HCT116 (cell line): ENCODE results near the gene CNPPD1. TPM values are rescaled to one million over a fixed set of nuclear protein-coding genes. Genes with fewer than 3 reads are reported as not detected.

Source experiments
- ATAC-seq: fragments of 200-7000 bp; cut with Tn5 transposase; 2 replicates; pipeline ENCODE4 v1.9.1; 2020; ENCODE audit warnings: mild to moderate bottlenecking, moderate library complexity
- BruUV-seq: library from RNA; stranded (reverse); fragments of 400-500 nt; replicated peaks from 2 replicates; lab custom pipeline; 2021; lab: Mats Ljungman, UMichigan
- CTCF ChIA-PET: fragments of 300-600 bp; sonication (Branson Sonifier 250); formaldehyde crosslinking; loops from one replicate; lab custom pipeline; 2021; ENCODE audit warnings: antibody characterized with exemption; lab: Charles Lee
- POLR2A ChIA-PET: fragments of 300-600, 350-600 bp; sonication (Branson Sonifier 250); formaldehyde crosslinking; loops from one replicate; lab custom pipeline; 2021; ENCODE audit warnings: antibody characterized with exemption; lab: Charles Lee
- RAD21 ChIA-PET, 2 experiments: fragments of 300-600 bp; sonication (Branson Sonifier 250); formaldehyde crosslinking; loops; one replicate each; lab custom pipeline; 2023; ENCODE audit warnings: low total read pairs in 2 of 2; ENCODE audit not compliant: uncharacterized antibody in 2 of 2, unreplicated experiment in 2 of 2, low non-redundant PET in 1 of 2; lab: Charles Lee
- DNase-seq: peaks from one replicate; pipeline ENCODE4 v3.0.0-alpha.2; 2010; ENCODE audit warnings: low read depth, low spot score
- H2AFZ ChIP-seq: fragments of 200-600 bp; shearing (Covaris generic), sonication (generic); 2 replicates; pipeline ENCODE4 v1.6.1; 2017; ENCODE audit warnings: low read depth, mixed run types, mixed read lengths, antibody characterized with exemption, low read length; ENCODE audit not compliant: poor library complexity, severe bottlenecking
- H3K27ac ChIP-seq: 2 replicates; pipeline ENCODE4 v1.5.1; 2012; ENCODE audit warnings: low read depth, low read length
- H3K27me3 ChIP-seq: fragments of 200-600 bp; sonication (generic); 2 replicates; pipeline ENCODE4 v1.6.1; 2016; ENCODE audit warnings: mixed run types, low read length, mixed read lengths; ENCODE audit not compliant: insufficient read depth
- H3K36me3 ChIP-seq, 2 experiments: fragments of 200-500 bp in 1 of 2; fragments of 200-600 bp in 1 of 2; sonication (Bioruptor generic) in 1 of 2; sonication (generic) in 1 of 2; 2 replicates each; pipeline versions ENCODE4 v1.5.1 to v1.6.1; 2014 to 2016; ENCODE audit warnings: low read length in 2 of 2, inconsistent platforms in 1 of 2, mixed read lengths in 1 of 2, mixed run types in 1 of 2; ENCODE audit not compliant: insufficient read depth in 2 of 2, control insufficient read depth in 1 of 2
- H3K4me1 ChIP-seq, 2 experiments: fragments of 200-600 bp in 1 of 2; sonication (generic) in 1 of 2; 2 replicates each; pipeline versions ENCODE4 v1.5.1 to v1.6.1; 2012 to 2017; ENCODE audit warnings: low read length in 2 of 2, inconsistent platforms in 1 of 2, mild to moderate bottlenecking in 1 of 2, mixed read lengths in 1 of 2, mixed run types in 1 of 2, moderate library complexity in 1 of 2; ENCODE audit not compliant: insufficient read depth in 2 of 2, control insufficient read depth in 1 of 2
- H3K4me2 ChIP-seq: fragments of 200-600 bp; sonication (generic); 2 replicates; pipeline ENCODE4 v1.6.1; 2017; ENCODE audit warnings: mixed run types, low read length, mixed read lengths
- H3K4me3 ChIP-seq, 2 experiments: fragments of 200-600 bp in 1 of 2; sonication (generic) in 1 of 2; replicated peaks in 1 of 2; 2 replicates each; pipeline ENCODE4 v1.5.1; 2011 to 2016; ENCODE audit warnings: low read length in 2 of 2, control low read depth in 1 of 2, low read depth in 1 of 2, mild to moderate bottlenecking in 1 of 2, mixed read lengths in 1 of 2, mixed run types in 1 of 2
- H3K79me2 ChIP-seq: fragments of 200-600 bp; sonication (generic); 2 replicates; pipeline ENCODE4 v1.6.1; 2017; ENCODE audit warnings: mild to moderate bottlenecking, mixed run types, low read length, moderate library complexity, mixed read lengths; ENCODE audit not compliant: insufficient read depth
- H3K9ac ChIP-seq: fragments of 200-600 bp; sonication (generic); 2 replicates; pipeline ENCODE4 v1.6.1; 2016; ENCODE audit warnings: low read length, mixed read lengths
- H3K9me2 ChIP-seq: fragments of 200-600 bp; sonication (generic), shearing (Covaris generic); 2 replicates; pipeline ENCODE4 v1.6.1; 2017; ENCODE audit warnings: mixed run types, mild to moderate bottlenecking, moderate library complexity; ENCODE audit not compliant: insufficient read depth
- H3K9me3 ChIP-seq, 2 experiments: fragments of 200-500 bp in 1 of 2; fragments of 200-600 bp in 1 of 2; sonication (Bioruptor generic) in 1 of 2; sonication (generic) in 1 of 2; 2 replicates each; pipeline ENCODE4 v1.6.1; 2014 to 2017; ENCODE audit warnings: low read length in 2 of 2, mixed read lengths in 2 of 2, inconsistent platforms in 1 of 2, low read depth in 1 of 2, mild to moderate bottlenecking in 1 of 2, mixed run types in 1 of 2, moderate library complexity in 1 of 2; ENCODE audit not compliant: control insufficient read depth in 1 of 2, insufficient read depth in 1 of 2
- H4K20me1 ChIP-seq: fragments of 200-600 bp; sonication (generic), shearing (Covaris generic); 2 replicates; pipeline ENCODE4 v1.6.1; 2017; ENCODE audit warnings: mixed run types, mild to moderate bottlenecking, moderate library complexity; ENCODE audit not compliant: insufficient read depth
- CEBPB ChIP-seq: IDR thresholded peaks from 2 replicates; pipeline ENCODE4 v1.6.1; 2012; ENCODE audit warnings: low read depth
- ELF1 ChIP-seq: IDR thresholded peaks from 2 replicates; pipeline ENCODE4 v1.6.1; 2012; ENCODE audit warnings: low read depth, borderline replicate concordance
- FOSL1 ChIP-seq: IDR thresholded peaks from 2 replicates; pipeline ENCODE4 v1.6.1; 2012; ENCODE audit warnings: low read depth
- POLR2A ChIP-seq: IDR thresholded peaks from 2 replicates; pipeline ENCODE4 v1.7.0; 2011; ENCODE audit warnings: borderline replicate concordance; ENCODE audit not compliant: insufficient read depth, insufficient read length; ENCODE audit errors: extremely low read depth
- POLR2AphosphoS5 ChIP-seq: IDR thresholded peaks from 2 replicates; pipeline ENCODE4 v1.6.1; 2011; ENCODE audit warnings: mild to moderate bottlenecking, low read depth, low read length, moderate library complexity
- REST ChIP-seq: IDR thresholded peaks from 2 replicates; pipeline ENCODE4 v1.6.1; 2012; ENCODE audit warnings: low read depth
- SIN3A ChIP-seq: IDR thresholded peaks from 2 replicates; pipeline ENCODE4 v1.6.1; 2012; ENCODE audit warnings: low read depth
- SP1 ChIP-seq: IDR thresholded peaks from 2 replicates; pipeline ENCODE4 v1.6.1; 2012; ENCODE audit warnings: low read depth
- SRF ChIP-seq: IDR thresholded peaks from 2 replicates; pipeline ENCODE4 v1.6.1; 2012; ENCODE audit warnings: low read depth
- YY1 ChIP-seq: IDR thresholded peaks from 2 replicates; pipeline ENCODE4 v1.6.1; 2011; ENCODE audit warnings: low read length, low read depth, moderate library complexity, mild to moderate bottlenecking; ENCODE audit not compliant: insufficient replicate concordance; ENCODE audit errors: extremely low read depth
- ZFX ChIP-seq: fragments of 450-650 bp; IDR thresholded peaks from 2 replicates; pipeline ENCODE4 v1.6.1; 2017
- ZNF274 ChIP-seq: fragments of 200-500 bp; sonication (Bioruptor generic); IDR thresholded peaks from 2 replicates; pipeline ENCODE4 v1.6.1; 2014; ENCODE audit warnings: mild to moderate bottlenecking, low read depth, low read length, inconsistent platforms
- intact Hi-C: fragments of 100-400 bp; cut with micrococcal nuclease; formaldehyde crosslinking; loops from 2 replicates; pipeline ENCODE4 v1.10.0; 2022
- total RNA-seq: library from RNA; stranded (reverse); gene quantifications from one replicate; pipeline ENCODE4 v1.2.1, GENCODE V29; 2021; ENCODE audit not compliant: unreplicated experiment
- TF ChIP-seq, protein P1 (sequence below), 3 experiments: fragments of 200-600 bp in 1 of 3; sonication (generic) in 1 of 3; IDR thresholded peaks in 2 of 3; conservative IDR thresholded peaks in 1 of 3; 2 replicates each; pipeline ENCODE4 v1.5.1; 2012 to 2017; ENCODE audit warnings: low read depth in 2 of 3, low read length in 2 of 3, antibody characterized with exemption in 1 of 3, borderline replicate concordance in 1 of 3, control low read depth in 1 of 3, mild to moderate bottlenecking in 1 of 3, mixed read lengths in 1 of 3, mixed run types in 1 of 3, moderate library complexity in 1 of 3; ENCODE audit not compliant: insufficient read depth in 1 of 3
- TF ChIP-seq, protein P2 (sequence below): IDR thresholded peaks from 2 replicates; pipeline ENCODE4 v1.6.1; 2011; ENCODE audit warnings: mild to moderate bottlenecking, low read length, moderate library complexity; ENCODE audit not compliant: insufficient replicate concordance; ENCODE audit errors: extremely low read depth

CNPPD1 gene
- total RNA-seq, 1 experiment from 2014 or later = 41.9 TPM

- H3K27me3 ChIP-seq = no peaks in the 10 kb centered on the region
- ChIA-PET CTCF (no interaction called here), RAD21 (no interaction called here), POLR2A (no interaction called here)
- H3K9me2 ChIP-seq = no peaks in the 10 kb centered on the region
- intact Hi-C loops = no loop called here
- no peaks in the 10 kb centered on the region for H4K20me1 ChIP-seq
- H3K4me2 ChIP-seq = no peak overlapping the region
- no peak overlapping the region for H3K27ac ChIP-seq
- no TSS peak for BruUV-seq
- H3K9me3 ChIP-seq = no peaks in the 10 kb centered on the region
- no peaks in the 10 kb centered on the region for H3K79me2 ChIP-seq
- H3K36me3 ChIP-seq = peaks cover 25 to 26% of the 10 kb centered on the region in 2 experiments; a peak in 3 of 4 replicates
- H3K4me3 ChIP-seq = no peak overlapping the region
- TF ChIP-seq ZFX (no peak), ZNF274 (no peak), SP1 (no peak), REST (no peak), SRF (no peak), POLR2AphosphoS5 (no peak), YY1 (no peak), ELF1 (no peak), POLR2A (no peak), FOSL1 (no peak), CEBPB (no peak), SIN3A (no peak)
- TF ChIP-seq, protein P1, sequence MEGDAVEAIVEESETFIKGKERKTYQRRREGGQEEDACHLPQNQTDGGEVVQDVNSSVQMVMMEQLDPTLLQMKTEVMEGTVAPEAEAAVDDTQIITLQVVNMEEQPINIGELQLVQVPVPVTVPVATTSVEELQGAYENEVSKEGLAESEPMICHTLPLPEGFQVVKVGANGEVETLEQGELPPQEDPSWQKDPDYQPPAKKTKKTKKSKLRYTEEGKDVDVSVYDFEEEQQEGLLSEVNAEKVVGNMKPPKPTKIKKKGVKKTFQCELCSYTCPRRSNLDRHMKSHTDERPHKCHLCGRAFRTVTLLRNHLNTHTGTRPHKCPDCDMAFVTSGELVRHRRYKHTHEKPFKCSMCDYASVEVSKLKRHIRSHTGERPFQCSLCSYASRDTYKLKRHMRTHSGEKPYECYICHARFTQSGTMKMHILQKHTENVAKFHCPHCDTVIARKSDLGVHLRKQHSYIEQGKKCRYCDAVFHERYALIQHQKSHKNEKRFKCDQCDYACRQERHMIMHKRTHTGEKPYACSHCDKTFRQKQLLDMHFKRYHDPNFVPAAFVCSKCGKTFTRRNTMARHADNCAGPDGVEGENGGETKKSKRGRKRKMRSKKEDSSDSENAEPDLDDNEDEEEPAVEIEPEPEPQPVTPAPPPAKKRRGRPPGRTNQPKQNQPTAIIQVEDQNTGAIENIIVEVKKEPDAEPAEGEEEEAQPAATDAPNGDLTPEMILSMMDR (IDR thresholded peaks at IDR 0.05 in 2 of 3, conservative IDR thresholded peaks at IDR 0.05 in 1 of 3; ENCODE audit: borderline replicate concordance in 1 of 3, insufficient read depth in 1 of 3, low read depth in 2 of 3, low read length in 2 of 3) = no peak
- TF ChIP-seq, protein P2, sequence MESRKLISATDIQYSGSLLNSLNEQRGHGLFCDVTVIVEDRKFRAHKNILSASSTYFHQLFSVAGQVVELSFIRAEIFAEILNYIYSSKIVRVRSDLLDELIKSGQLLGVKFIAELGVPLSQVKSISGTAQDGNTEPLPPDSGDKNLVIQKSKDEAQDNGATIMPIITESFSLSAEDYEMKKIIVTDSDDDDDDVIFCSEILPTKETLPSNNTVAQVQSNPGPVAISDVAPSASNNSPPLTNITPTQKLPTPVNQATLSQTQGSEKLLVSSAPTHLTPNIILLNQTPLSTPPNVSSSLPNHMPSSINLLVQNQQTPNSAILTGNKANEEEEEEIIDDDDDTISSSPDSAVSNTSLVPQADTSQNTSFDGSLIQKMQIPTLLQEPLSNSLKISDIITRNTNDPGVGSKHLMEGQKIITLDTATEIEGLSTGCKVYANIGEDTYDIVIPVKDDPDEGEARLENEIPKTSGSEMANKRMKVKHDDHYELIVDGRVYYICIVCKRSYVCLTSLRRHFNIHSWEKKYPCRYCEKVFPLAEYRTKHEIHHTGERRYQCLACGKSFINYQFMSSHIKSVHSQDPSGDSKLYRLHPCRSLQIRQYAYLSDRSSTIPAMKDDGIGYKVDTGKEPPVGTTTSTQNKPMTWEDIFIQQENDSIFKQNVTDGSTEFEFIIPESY = no peak
- ATAC-seq = no peak
- peaks cover 9 to 27% of the 10 kb centered on the region in 2 experiments; a peak in 3 of 4 replicates for H3K4me1 ChIP-seq
- no peak for DNase-seq
- no peak overlapping the region for H3K9ac ChIP-seq
- no peak overlapping the region for H2AFZ ChIP-seq
Measured at GRCh38 chr2:219221957-219222518, 45.3 kb upstream of the CNPPD1 start.
